OCI-LY1 (cell line): Measurements from ENCODE around the gene TMEM174.

ENCODE experiments used
- H2AFZ ChIP-seq: fragments of 200-600 bp; sonication (generic), shearing (Covaris generic); 2 replicates; pipeline ENCODE4 v1.6.0; 2014; ENCODE audit warnings: antibody characterized with exemption, mild to moderate bottlenecking, low read length
- H3F3A ChIP-seq: fragments of 200-600 bp; sonication (generic), shearing (Covaris generic); 2 replicates; pipeline ENCODE4 v1.6.0; 2014; ENCODE audit warnings: mild to moderate bottlenecking, antibody characterized with exemption, low read length, moderate library complexity; ENCODE audit not compliant: insufficient read depth
- H3K27ac ChIP-seq: fragments of 200-600 bp; sonication (generic); 2 replicates; pipeline ENCODE4 v1.5.1; 2014; ENCODE audit warnings: low read length, mixed run types, mild to moderate bottlenecking, low read depth; ENCODE audit not compliant: poor library complexity, severe bottlenecking
- H3K27me3 ChIP-seq: fragments of 200-600 bp; sonication (generic); 2 replicates; pipeline ENCODE4 v1.6.0; 2014; ENCODE audit warnings: antibody characterized with exemption, mild to moderate bottlenecking, low read length, moderate library complexity; ENCODE audit not compliant: insufficient read depth
- H3K36me3 ChIP-seq: fragments of 200-600 bp; sonication (generic); 2 replicates; pipeline ENCODE4 v1.6.1; 2014; ENCODE audit warnings: mild to moderate bottlenecking, antibody characterized with exemption, low read length, moderate library complexity, mixed read lengths; ENCODE audit not compliant: insufficient read depth
- H3K4me1 ChIP-seq: fragments of 200-600 bp; sonication (generic); 2 replicates; pipeline ENCODE4 v1.5.1; 2014; ENCODE audit warnings: mild to moderate bottlenecking, low read length, moderate library complexity; ENCODE audit not compliant: insufficient read depth, severe bottlenecking
- H3K4me2 ChIP-seq: fragments of 200-600 bp; sonication (generic), shearing (Covaris generic); 2 replicates; pipeline ENCODE4 v1.6.1; 2014; ENCODE audit warnings: low read length
- H3K4me3 ChIP-seq: fragments of 200-600 bp; sonication (generic); 2 replicates; pipeline ENCODE4 v1.5.1; 2014; ENCODE audit warnings: low read length, low read depth, mild to moderate bottlenecking, mixed read lengths; ENCODE audit not compliant: poor library complexity, severe bottlenecking
- H3K79me2 ChIP-seq: fragments of 200-600 bp; shearing (Covaris generic); 2 replicates; pipeline ENCODE4 v1.6.1; 2016; ENCODE audit warnings: mixed run types, low read length, mixed read lengths; ENCODE audit not compliant: insufficient read depth
- H3K9ac ChIP-seq: fragments of 200-600 bp; sonication (generic), shearing (Covaris generic); 2 replicates; pipeline ENCODE4 v1.6.1; 2014; ENCODE audit warnings: mild to moderate bottlenecking, low read length, mixed read lengths
- H3K9me2 ChIP-seq: fragments of 200-600 bp; sonication (generic), shearing (Covaris generic); 2 replicates; pipeline ENCODE4 v1.6.1; 2014; ENCODE audit warnings: low read depth, mild to moderate bottlenecking, low read length, mixed read lengths
- H3K9me3 ChIP-seq: fragments of 200-600 bp; shearing (Covaris generic); 2 replicates; pipeline ENCODE4 v1.6.1; 2014; ENCODE audit warnings: low read length, mixed read lengths
- H4K20me1 ChIP-seq: fragments of 200-600 bp; sonication (generic), shearing (Covaris generic); 2 replicates; pipeline ENCODE4 v1.6.0; 2016; ENCODE audit warnings: mild to moderate bottlenecking, low read length; ENCODE audit not compliant: insufficient read depth
- CTCF ChIP-seq: fragments of 200-600 bp; sonication (generic), shearing (Covaris generic); IDR thresholded peaks from 2 replicates; pipeline ENCODE4 v1.5.1; 2017; ENCODE audit warnings: mild to moderate bottlenecking, antibody characterized with exemption, low read length, moderate library complexity, mixed read lengths
- EZH2 ChIP-seq: fragments of 200-600 bp; sonication (generic), shearing (Covaris generic); IDR thresholded peaks from 2 replicates; pipeline ENCODE4 v1.8.0; 2017; ENCODE audit warnings: borderline replicate concordance, mixed run types, mild to moderate bottlenecking, antibody characterized with exemption, low read length, moderate library complexity, mixed read lengths

Gene TMEM174

GRCh38 chr5:73197637-73198257, 24.8 kb downstream of the TMEM174 start:
- Histone ChIP-seq H3K79me2 (no peaks in the 10 kb centered on the region), H3F3A (no peaks in the 10 kb centered on the region), H3K27ac (no peak overlapping the region), H3K9me2 (no peaks in the 10 kb centered on the region), H3K9me3 (no peaks in the 10 kb centered on the region), H2AFZ (no peak overlapping the region), H3K27me3 (no peaks in the 10 kb centered on the region), H3K4me1 (peaks cover 20% of the 10 kb centered on the region), H3K36me3 (no peaks in the 10 kb centered on the region), H4K20me1 (no peaks in the 10 kb centered on the region), H3K4me3 (no peak overlapping the region), H3K9ac (no peak overlapping the region), H3K4me2 (no peak overlapping the region)
- TF ChIP-seq CTCF (no peak), EZH2 (no peak)

DNA sequence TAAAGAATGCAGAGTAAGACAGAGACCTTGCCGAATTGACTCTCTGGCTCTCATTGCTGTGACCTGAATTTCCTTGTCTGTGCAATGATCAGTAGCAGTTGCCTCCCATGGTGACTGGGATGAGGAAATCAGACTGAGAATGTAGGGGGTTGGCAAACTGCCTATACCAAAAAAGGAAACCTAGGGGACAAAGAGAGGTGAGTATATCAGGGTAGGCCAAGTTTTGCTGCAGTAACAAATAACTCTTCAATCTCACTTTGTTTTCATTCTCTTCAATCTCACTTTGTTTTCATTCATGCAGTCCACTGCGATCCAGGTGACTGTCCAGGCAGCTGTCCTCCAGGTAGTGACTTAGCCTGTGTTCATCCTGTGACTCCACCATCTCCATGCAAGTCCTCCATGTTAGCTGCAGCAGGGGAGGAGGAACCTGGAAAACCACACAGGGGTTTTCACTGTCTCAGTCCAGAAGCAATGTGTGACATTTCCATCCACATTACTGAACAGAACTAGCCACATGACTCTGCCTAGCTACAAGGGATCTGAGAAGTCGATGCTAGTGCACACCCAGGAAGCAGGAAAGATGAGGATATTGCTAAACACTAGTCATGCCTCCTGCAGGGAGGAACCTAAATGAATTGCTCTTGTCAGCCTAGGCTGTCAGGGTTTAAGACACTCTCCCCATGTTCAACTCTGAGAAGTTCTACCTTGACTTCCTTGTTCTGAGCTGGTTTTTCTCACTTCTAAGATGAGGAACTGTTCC, 26.0 kb downstream of the TMEM174 start:
- no peaks in the 10 kb centered on the region for H3K9me2 ChIP-seq
- H3K4me2 ChIP-seq = no peak overlapping the region
- no peak overlapping the region for H3K9ac ChIP-seq
- no peaks in the 10 kb centered on the region for H3K27me3 ChIP-seq
- no peak overlapping the region for H3K4me3 ChIP-seq
- H3K27ac ChIP-seq = peak overlapping the region; percentile 22
- H3K9me3 ChIP-seq = no peaks in the 10 kb centered on the region
- peaks cover 20% of the 10 kb centered on the region for H3K4me1 ChIP-seq
- no peaks in the 10 kb centered on the region for H3F3A ChIP-seq
- no peak overlapping the region for H2AFZ ChIP-seq
- no peaks in the 10 kb centered on the region for H4K20me1 ChIP-seq
- TF ChIP-seq EZH2 = no peak
- TF ChIP-seq CTCF = no peak
- no peaks in the 10 kb centered on the region for H3K79me2 ChIP-seq
- H3K36me3 ChIP-seq = no peaks in the 10 kb centered on the region

GRCh38 chr5:73199671-73200070, 26.7 kb downstream of the TMEM174 start:
- H3K36me3 ChIP-seq = no peaks in the 10 kb centered on the region
- TF ChIP-seq EZH2 (no peak), CTCF (no peak)
- H3K9me3 ChIP-seq = no peaks in the 10 kb centered on the region
- H2AFZ ChIP-seq = no peak overlapping the region
- H4K20me1 ChIP-seq = no peaks in the 10 kb centered on the region
- H3K9ac ChIP-seq = no peak overlapping the region
- no peaks in the 10 kb centered on the region for H3K79me2 ChIP-seq
- H3F3A ChIP-seq = no peaks in the 10 kb centered on the region
- H3K27me3 ChIP-seq = no peaks in the 10 kb centered on the region
- H3K4me2 ChIP-seq = no peak overlapping the region
- peak overlapping the region; percentile 22 for H3K27ac ChIP-seq
- no peaks in the 10 kb centered on the region for H3K9me2 ChIP-seq
- peaks cover 20% of the 10 kb centered on the region for H3K4me1 ChIP-seq
- H3K4me3 ChIP-seq = no peak overlapping the region
